Measurements from ENCODE around the gene SORL1. TPM values are rescaled to one million over a fixed set of nuclear protein-coding genes. Genes with fewer than 3 reads are reported as not detected.

Gene SORL1
- polyA plus RNA-seq, 1 donor from 2014 or later: 6.5 TPM

GRCh38 chr11:121659811-121660210 lies 207.7 kb downstream of the SORL1 start:
- Histone ChIP-seq H3K36me3 (ENCODE audit: insufficient read depth, low read length) (no peaks in the 10 kb centered on the region), H2AFZ (ENCODE audit: low read depth, low read length) (no peak overlapping the region), H3K9ac (ENCODE audit: low read length) (no peak overlapping the region), H3K79me2 (replicated peaks; ENCODE audit: insufficient read depth, low read length) (no peaks in the 10 kb centered on the region), H3K9me3 (ENCODE audit: low read length) (no peaks in the 10 kb centered on the region), H3K27me3 (ENCODE audit: insufficient read depth, low read depth, low read length) (no peaks in the 10 kb centered on the region), H3K4me2 (ENCODE audit: low read length) (no peak overlapping the region), H3K4me3 (ENCODE audit: low read length) (no peak overlapping the region), H3F3A (ENCODE audit: insufficient read depth, low read length, poor library complexity, severe bottlenecking) (no peaks in the 10 kb centered on the region), H4K20me1 (ENCODE audit: insufficient read depth) (no peaks in the 10 kb centered on the region), H3K9me2 (ENCODE audit: insufficient read depth, low read length) (no peaks in the 10 kb centered on the region), H3K27ac (ENCODE audit: low read length) (no peak overlapping the region)
- TF ChIP-seq CTCF (IDR thresholded peaks at IDR 0.05; ENCODE audit: poor library complexity, severe bottlenecking) (no peak), RAD21 (conservative IDR thresholded peaks at IDR 0.05) (no peak), EZH2 (IDR thresholded peaks at IDR 0.05; ENCODE audit: borderline replicate concordance, insufficient read depth, low read length, poor library complexity, severe bottlenecking) (no peak), POLR2AphosphoS5 (IDR thresholded peaks at IDR 0.05) (no peak), TAF1 (IDR thresholded peaks at IDR 0.05; ENCODE audit: low read depth) (no peak), REST (IDR thresholded peaks at IDR 0.05; ENCODE audit: borderline replicate concordance) (no peak), SMC3 (conservative IDR thresholded peaks at IDR 0.05; ENCODE audit: poor library complexity) (no peak), MXI1 (conservative IDR thresholded peaks at IDR 0.05; ENCODE audit: poor library complexity, severe bottlenecking) (no peak), EP300 (conservative IDR thresholded peaks at IDR 0.05; ENCODE audit: poor library complexity, severe bottlenecking) (no peak)

- H3K9me2 ChIP-seq (ENCODE audit: insufficient read depth, low read length): no peaks in the 10 kb centered on the region
- H3K9me3 ChIP-seq (ENCODE audit: low read length): no peaks in the 10 kb centered on the region
- TF ChIP-seq SMC3 (conservative IDR thresholded peaks at IDR 0.05; ENCODE audit: poor library complexity): no peak
- TF ChIP-seq TAF1 (IDR thresholded peaks at IDR 0.05; ENCODE audit: low read depth): no peak
- TF ChIP-seq EZH2 (IDR thresholded peaks at IDR 0.05; ENCODE audit: borderline replicate concordance, insufficient read depth, low read length, poor library complexity, severe bottlenecking): no peak
- TF ChIP-seq EP300 (conservative IDR thresholded peaks at IDR 0.05; ENCODE audit: poor library complexity, severe bottlenecking): no peak
- TF ChIP-seq POLR2AphosphoS5 (IDR thresholded peaks at IDR 0.05): no peak
- TF ChIP-seq MXI1 (conservative IDR thresholded peaks at IDR 0.05; ENCODE audit: poor library complexity, severe bottlenecking): no peak
- TF ChIP-seq CTCF (IDR thresholded peaks at IDR 0.05; ENCODE audit: poor library complexity, severe bottlenecking): no peak
- no peak for TF ChIP-seq REST (IDR thresholded peaks at IDR 0.05; ENCODE audit: borderline replicate concordance)
- no peak for TF ChIP-seq RAD21 (conservative IDR thresholded peaks at IDR 0.05)
- no peaks in the 10 kb centered on the region for H3K36me3 ChIP-seq (ENCODE audit: insufficient read depth, low read length)
- no peaks in the 10 kb centered on the region for H3K27me3 ChIP-seq (ENCODE audit: insufficient read depth, low read depth, low read length)
- no peak overlapping the region for H3K4me3 ChIP-seq (ENCODE audit: low read length)
- H3K79me2 ChIP-seq (replicated peaks; ENCODE audit: insufficient read depth, low read length): no peaks in the 10 kb centered on the region
- H3F3A ChIP-seq (ENCODE audit: insufficient read depth, low read length, poor library complexity, severe bottlenecking): no peaks in the 10 kb centered on the region
- no peak overlapping the region for H3K4me2 ChIP-seq (ENCODE audit: low read length)
- H4K20me1 ChIP-seq (ENCODE audit: insufficient read depth): no peaks in the 10 kb centered on the region
- H3K27ac ChIP-seq (ENCODE audit: low read length): no peak overlapping the region
- H3K9ac ChIP-seq (ENCODE audit: low read length): no peak overlapping the region
- H2AFZ ChIP-seq (ENCODE audit: low read depth, low read length): no peak overlapping the region
Measured at GRCh38 chr11:121661880-121662486, 209.9 kb downstream of the SORL1 start.

All from neural cell (in vitro differentiated cells).